GM13976 (cell line): ENCODE results near the gene OR9Q1.

Experiments
- DNase-seq: peaks from one replicate; pipeline ENCODE4 v3.0.0; 2012; ENCODE audit warnings: low spot score
- in situ Hi-C: fragments of 300-500 bp; cut with MboI; formaldehyde crosslinking; loops from one replicate; pipeline ENCODE4 v1.12.0; 2022; ENCODE audit warnings: low sequenced_read_pairs, mixed read lengths, inconsistent platforms; ENCODE audit not compliant: unreplicated experiment
- TF ChIP-seq, protein P1 (sequence below): IDR thresholded peaks from 2 replicates; pipeline ENCODE4 v1.5.1; 2012; ENCODE audit warnings: borderline replicate concordance, mild to moderate bottlenecking; ENCODE audit not compliant: insufficient read depth; ENCODE audit errors: extremely low read depth, missing control alignments, control extremely low read depth

Gene OR9Q1

DNA sequence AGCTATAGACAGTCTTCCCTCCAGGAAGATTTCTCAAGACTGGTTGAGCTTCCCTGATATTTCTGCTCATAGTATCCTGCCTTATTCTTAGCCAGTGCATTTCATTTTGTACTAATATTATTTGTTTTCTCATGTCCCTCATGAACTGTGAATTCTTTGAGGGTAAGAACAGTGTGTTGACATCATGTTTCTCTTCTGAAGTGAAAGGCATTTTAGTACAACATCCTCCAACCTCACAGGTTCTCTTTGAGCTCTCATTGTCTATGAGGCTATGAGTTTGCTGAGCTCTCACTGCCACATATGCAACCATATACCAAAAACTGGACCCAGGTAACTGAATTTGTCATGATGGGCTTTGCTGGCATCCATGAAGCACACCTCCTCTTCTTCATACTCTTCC, 7.0 kb downstream of the OR9Q1 start, which contains the start of gene OR6Q1:
OR6Q1 (plus strand) TSS at position 301 of the 400 bp plus-strand sequence; CDS start at position 301, 0 bp downstream.
- DNase-seq: no peak
- TF ChIP-seq, protein P1, sequence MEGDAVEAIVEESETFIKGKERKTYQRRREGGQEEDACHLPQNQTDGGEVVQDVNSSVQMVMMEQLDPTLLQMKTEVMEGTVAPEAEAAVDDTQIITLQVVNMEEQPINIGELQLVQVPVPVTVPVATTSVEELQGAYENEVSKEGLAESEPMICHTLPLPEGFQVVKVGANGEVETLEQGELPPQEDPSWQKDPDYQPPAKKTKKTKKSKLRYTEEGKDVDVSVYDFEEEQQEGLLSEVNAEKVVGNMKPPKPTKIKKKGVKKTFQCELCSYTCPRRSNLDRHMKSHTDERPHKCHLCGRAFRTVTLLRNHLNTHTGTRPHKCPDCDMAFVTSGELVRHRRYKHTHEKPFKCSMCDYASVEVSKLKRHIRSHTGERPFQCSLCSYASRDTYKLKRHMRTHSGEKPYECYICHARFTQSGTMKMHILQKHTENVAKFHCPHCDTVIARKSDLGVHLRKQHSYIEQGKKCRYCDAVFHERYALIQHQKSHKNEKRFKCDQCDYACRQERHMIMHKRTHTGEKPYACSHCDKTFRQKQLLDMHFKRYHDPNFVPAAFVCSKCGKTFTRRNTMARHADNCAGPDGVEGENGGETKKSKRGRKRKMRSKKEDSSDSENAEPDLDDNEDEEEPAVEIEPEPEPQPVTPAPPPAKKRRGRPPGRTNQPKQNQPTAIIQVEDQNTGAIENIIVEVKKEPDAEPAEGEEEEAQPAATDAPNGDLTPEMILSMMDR: no peak
- in situ Hi-C loops: no loop called here

DNA sequence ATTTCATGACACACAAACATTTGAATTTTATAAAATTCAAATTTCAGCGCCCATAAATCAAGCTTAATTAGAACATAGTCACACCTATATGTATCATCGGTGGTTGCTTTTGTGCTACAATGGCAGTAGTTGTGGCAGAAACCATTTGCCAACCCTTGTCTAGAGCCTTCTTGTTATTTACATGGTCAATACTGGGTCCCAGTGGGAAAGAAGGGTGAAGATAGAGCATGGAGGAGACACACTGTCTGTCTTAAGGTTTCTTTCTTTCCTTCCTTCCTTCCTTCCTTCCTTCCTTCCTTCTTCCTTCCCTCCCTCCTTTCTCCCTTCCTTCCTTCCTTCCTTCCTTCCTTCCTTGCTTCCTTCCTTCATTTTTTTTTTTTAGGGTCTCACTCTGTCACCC, 10.8 kb downstream of the OR9Q1 start:
- in situ Hi-C loops: no loop called here
- TF ChIP-seq, protein P1: no peak
- no peak for DNase-seq

DNA sequence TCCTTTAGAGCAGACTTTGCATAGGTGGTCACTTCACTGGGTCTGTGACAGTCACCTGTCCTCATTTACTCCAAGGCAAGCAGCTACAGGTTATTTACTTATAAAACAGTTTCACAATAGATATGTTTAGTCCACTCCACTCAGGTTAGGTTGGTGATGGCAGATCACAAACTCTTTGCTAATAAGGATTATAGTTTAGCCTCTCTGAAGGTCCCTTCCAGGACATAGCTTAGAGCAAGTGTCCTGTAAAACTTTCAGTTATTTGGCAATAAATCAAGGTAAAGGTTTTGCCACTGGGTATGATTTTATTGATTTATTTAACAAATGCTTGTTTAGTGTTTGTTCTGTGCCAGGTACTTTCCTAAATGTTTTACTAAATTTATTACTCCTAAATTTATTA, 15.9 kb downstream of the OR9Q1 start:
- in situ Hi-C loops: no loop called here
- DNase-seq: no peak
- TF ChIP-seq, protein P1: no peak

DNA sequence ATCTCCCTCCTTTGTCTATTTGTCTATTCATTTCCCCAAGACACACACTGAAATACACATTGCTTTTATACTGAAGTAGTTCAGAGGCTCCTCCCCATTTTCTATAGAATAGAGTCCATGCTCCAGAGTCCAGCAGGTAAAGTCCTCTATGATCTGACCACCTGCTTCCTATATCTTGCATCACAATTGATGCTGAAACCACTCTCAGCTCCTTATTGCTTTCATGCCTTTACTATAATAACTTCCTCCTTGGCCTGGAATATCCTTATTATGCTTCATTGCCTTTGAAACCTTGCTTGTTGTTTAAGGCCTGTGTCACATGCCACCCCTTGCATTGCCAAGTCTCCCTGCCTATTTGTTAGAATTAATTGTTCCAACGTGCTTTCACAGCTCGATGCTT, 19.7 kb downstream of the OR9Q1 start:
- in situ Hi-C loops: no loop called here

DNA sequence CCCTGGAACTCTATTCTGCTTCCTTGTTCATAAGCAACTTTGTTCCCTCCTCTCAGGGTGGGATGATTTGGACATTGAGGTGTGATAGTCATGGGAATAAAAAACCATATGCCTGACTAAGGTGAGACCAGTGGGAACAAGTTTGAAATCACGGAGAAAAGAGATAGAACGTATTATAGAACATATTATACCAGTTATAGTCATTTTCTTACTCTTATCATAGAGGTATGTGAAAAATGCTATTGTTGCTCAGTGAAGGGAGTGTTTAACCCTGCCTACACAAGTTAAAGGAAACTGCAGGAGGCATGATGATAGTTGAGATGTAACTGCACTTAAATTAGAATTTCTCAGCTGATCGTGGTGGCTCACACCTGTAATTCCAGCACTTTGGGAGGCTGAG, 22.6 kb downstream of the OR9Q1 start:
- TF ChIP-seq, protein P1: no peak
- in situ Hi-C loops: no loop called here
- no peak for DNase-seq

More for the DNA sequence above, 19.7 kb downstream of the OR9Q1 start:
- no peak for DNase-seq
- TF ChIP-seq, protein P1: no peak

DNA sequence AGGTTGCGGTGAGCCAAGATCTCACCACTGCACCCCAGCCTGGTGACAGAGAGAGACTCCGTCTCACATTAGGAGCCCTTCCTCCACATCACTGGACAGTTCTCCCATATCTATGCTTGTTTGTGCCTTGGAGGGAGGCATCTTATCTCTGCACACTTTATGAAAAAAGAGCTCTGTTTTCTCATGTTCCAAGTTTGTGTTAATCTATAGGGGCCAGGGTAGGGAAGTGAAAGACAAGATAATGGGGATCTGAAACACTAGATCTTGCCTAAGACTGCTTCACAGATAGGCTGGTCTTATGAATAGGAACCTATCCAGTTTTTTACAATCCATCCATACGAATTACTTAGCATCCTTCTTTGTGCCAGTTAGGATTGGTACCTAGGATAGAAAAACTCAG, 24.1 kb downstream of the OR9Q1 start:
- no peak for DNase-seq
- TF ChIP-seq, protein P1: no peak
- in situ Hi-C loops: no loop called here

DNA sequence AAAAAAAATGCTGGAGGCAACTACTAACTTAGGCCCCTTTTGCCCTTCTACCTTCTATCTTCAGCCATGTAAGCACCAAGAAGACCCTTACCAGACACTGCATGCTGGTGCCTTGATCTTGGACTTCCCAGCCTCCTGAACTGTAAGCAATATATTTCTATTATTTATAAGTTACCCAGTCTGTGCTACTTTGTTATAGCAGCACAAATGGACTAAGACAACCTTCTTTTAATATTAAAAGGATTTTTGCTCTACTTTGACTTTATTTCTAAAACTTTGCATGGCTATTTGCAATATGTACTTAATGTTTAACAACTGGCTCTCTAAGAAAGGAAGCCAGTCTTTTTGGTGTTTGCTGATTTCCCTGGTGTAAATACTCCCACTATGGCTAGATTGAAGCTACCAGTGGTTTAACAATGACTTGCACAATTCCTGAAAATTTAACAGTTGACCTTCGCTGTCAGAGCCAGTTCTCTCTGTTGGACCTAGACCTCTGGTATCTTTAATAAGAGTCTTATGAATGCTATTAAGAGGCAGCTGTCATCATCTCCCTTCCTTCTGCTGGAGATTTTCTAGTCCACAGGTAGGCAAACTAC, 32.2 kb downstream of the OR9Q1 start:
- TF ChIP-seq, protein P1: no peak
- DNase-seq: no peak
- in situ Hi-C loops: no loop called here
